SW480 (cell line): ENCODE results near the gene TOR1AIP1.
"Not testable (repeated sequence)": the region's sequence is repeated elsewhere in the genome, so short reads cannot be mapped to it uniquely, and the experiment has no call there.

Experiments
- DNase-seq: peaks from one replicate; pipeline ENCODE4 v3.0.0-alpha.2; 2016; ENCODE audit warnings: low spot score

Gene TOR1AIP1

GRCh38 chr1:179937668-179938254, 55.7 kb downstream of the TOR1AIP1 start:
- no peak for DNase-seq

DNA sequence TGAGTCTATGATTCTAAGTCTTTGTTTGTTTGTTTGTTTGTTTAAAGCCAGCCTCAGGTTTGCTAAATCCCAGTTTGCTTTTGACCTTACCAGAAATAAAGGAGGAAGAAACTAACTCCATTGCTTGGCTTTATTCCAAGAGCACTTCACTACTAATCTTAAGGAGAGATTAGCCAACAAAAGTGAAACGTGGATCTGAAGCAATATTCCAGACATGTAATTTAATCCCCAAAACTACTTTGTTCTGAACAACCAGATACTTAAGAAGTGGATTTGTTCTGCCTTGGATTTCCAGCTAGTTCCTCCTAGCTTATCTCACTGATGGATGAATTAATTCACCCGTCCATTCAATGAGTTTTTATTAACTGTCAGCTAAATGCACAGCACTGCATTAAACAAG, 56.7 kb downstream of the TOR1AIP1 start:
- DNase-seq, result no peak

DNA sequence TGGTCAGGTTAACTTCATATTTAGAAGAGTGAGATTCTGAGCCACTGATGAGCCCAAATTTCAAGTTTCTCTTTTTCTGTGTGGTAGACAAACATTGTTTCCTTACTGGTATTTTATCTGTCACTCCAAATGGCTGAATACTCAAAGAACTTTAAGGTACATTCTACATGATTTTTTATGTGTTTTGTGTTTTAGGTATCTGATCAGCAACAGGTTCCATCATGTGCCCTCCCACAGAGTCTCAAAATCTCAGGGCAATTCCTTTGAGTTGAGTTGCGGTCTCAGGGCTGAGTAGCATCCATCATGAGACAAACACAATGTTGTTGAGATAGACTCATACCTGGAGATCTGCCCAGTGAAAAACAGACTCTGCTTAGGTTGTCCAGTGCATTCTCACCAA, 57.9 kb downstream of the TOR1AIP1 start:
- no peak for DNase-seq

- no peak for DNase-seq
These were observed 59.4 kb downstream of the TOR1AIP1 start for GRCh38 chr1:179941454-179941853.

GRCh38 chr1:179950651-179951050, 68.6 kb downstream of the TOR1AIP1 start:
- DNase-seq, result no peak

GRCh38 chr1:179951383-179952144, 69.5 kb downstream of the TOR1AIP1 start:
- no peak for DNase-seq

DNA sequence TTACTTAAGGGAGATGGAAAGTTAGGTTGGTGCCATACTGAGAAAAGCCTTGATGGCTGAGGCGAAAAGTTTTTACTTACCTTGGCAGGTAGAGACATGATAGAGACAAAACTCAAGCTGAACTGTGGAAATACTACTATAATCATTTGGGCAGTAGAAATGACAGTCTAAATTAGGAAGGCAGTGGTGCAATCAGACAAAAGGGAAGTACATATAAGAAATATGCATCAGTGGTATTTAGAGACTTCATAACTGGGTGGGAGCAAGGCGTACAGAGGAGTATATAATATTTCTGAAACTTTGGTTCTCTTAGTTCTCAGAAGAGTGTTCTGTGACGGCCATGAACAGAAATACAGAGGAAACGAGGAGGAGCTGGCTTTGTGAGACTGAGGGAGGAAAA, 70.1 kb downstream of the TOR1AIP1 start:
- no peak for DNase-seq

DNA sequence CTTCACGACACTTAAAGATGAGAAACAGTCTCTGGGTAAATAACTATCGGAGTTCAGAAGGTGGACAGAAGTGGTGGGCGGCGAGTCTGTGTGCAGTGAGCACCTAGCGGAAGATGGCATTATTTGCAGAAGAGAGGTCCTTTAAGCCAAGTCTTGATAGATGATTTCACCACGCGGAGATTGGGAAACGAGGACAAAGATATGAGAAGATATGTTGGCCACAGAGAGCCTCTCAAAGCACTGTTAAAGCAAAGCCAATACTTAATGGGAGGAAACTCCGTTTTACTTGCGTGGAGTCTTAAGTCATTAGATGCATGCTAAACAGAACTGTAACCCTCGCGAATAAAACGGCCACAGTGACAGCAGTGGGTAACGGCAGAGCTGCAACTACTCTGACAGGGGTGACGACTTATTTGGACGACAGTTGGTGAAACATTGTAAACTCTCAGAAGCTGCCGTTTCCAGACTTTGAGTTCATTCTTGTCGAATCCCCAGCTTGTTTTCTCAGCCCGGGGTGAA, 71.9 kb downstream of the TOR1AIP1 start:
- peak; percentile 60 for DNase-seq

- DNase-seq, result peak; percentile 98
These were observed 72.6 kb downstream of the TOR1AIP1 start, which contains the start of gene CEP350 for GRCh38 chr1:179954493-179955286. Gene CEP350, plus strand, starts transcription at chr1:179954810. Its CDS starts 31,372 bp downstream, at chr1:179986182.

DNA sequence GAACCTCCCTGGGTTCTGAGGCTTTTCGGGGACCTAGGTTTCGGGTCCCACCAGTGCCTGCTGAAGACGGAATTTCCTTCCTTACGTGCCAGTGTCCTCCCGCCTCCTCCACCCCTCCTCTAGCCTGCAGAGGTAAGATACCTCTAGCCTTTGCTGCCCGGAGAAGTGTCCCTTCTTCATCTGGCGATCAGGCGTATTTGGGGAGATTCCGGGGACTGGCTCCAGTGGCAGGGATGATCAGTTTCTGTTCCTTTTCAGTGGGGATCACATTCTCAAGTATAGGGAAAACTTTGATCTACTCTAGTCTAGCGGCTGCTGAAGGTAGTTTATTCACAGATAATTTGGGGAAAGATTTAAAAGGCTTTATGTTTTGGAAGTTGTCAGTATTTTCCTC, 73.2 kb downstream of the TOR1AIP1 start:
- DNase-seq, result peak; percentile 36

DNA sequence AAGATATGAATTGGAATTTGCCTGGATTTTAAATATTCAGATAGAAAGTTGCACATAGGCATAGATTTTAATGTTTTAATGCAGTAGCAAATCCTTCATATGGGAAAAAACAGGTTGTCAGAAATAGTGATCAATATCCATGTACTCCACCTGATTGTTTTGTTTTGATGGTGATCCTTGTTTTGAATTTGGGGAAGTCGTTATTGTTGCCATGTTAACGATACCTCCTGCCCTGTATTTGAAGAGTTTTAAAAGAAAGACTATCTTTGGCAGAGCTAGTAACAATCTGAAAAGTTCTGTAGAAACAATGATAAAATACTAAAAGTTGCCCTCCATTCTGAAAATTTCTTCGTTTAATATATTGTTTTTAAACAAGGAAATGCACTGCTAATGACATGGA, 73.6 kb downstream of the TOR1AIP1 start:
- DNase-seq, result peak; percentile 6

DNA sequence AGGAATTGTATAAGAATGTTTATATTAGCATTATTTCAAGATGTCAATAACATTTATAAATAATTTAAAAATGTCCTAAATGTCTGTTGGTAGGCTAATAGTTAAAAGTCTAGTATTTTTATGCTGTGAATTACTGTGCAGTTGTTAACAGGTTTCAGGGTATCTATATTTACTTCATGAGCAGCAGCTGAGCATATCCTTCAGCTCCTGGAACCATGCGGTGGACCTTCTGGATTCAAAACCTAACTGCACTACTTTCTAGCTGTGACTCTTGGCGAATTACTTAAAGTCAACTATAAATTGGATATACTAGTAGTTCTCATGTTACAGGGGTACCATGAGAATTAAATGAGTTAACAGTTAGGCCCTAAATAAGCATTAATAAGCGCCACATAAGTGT, 76.3 kb downstream of the TOR1AIP1 start:
- no peak for DNase-seq

GRCh38 chr1:179962168-179962567, 80.1 kb downstream of the TOR1AIP1 start:
- DNase-seq, result not testable (repeated sequence)

DNA sequence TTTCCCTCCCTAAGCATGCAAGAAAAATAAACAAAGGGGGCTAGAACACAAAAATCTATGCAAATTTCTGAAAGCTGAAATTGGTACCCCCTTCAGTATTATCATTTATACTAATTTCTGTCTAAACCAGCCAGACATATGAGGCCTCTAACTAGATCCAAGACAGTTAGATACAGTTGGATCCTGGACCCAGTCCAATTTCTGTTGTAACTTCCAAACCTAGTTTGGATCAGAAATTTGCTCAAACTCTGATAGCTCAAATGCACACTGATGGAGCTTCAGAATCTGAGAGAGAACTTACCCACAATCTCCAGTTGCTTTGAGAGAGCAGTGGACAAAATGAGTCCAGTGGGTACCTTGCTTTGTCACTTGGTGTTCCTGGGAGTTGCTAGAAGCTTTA, 84.5 kb downstream of the TOR1AIP1 start:
- DNase-seq, result no peak

- DNase-seq, result no peak
These were observed 86.4 kb downstream of the TOR1AIP1 start for GRCh38 chr1:179968284-179968993.

DNA sequence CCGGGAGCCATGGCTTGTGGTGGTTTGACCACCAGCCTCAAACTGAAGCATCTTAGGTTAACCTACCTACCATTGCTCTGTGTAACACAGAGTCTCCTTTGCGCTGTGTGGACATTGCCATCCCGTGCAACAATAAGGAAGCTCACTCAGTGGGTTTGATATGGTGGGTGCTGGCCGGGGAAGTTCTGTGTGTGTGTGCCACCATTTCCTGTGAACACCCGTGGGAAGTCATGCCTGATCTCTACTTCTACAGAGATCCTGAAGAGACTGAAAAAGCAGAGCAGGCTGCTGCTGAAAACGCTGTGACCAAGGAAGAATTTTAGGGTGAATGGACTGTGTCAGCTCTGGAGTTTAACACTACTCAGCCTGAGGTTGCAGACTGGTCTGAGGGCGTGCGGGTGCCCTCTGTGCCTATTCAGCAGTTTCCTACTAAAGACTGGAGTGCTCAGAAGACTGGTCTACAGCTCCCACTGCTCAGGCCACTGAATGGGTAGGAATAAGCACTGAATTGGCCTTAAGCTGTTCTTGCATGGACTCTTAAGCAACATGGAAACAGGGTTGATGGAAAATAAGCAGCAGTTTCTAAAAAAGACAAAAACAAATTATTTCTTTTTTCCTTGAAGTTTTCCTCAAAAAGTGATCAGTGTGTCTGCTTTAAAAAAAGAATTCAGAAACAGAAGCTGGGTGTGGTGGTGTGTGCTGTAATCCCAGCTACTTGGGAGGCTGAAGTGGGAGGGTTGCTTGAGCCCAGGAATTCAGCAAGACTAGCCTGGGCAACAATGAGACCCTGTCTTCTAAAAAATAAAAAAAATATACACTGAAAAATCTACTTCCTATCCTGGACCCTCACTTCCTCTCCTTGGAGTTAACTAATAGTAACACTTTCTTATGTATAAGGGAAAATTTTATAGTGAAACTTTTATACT, 87.2 kb downstream of the TOR1AIP1 start:
- DNase-seq, result no peak
